Occipital lobe (tissue), 2 donors: Measurements from ENCODE around the gene RAB25. TPM values are rescaled to one million over a fixed set of nuclear protein-coding genes. Genes with fewer than 3 reads are reported as not detected.
A peak's percentile ranks its signal among the peaks of the same experiment; 100 is the strongest.

Experiments used
- DNase-seq: peaks from one replicate; lab custom pipeline; 2025; lab: John Stamatoyannopoulos, UW
- total RNA-seq: library from RNA; depleted of rRNA; stranded (reverse); fragments of >200 nt; gene quantifications from one replicate; pipeline ENCODE4 v1.2.3, GENCODE V29; 2014

Gene RAB25
- total RNA-seq, 1 donor from 2014 or later, result not detected

DNA sequence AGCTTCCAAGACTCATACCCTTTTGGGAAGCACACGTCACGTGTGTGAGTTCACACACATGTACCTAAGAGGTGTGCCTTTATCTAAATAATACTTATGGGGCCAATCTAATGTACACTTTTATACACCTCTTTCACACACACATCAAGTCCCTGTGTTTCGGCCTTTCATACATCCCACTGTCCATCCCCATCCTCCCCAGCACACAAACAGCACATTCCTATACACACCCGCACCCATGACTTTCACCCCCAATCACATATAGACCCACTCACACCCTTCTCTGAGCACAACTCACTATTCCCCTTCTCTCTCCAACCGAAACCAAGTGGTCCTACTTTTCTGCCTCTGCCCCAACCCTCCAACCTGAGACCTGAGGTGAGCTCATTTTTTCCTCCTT, 17.8 kb downstream of the RAB25 start:
- no peak for DNase-seq

- DNase-seq, result no peak
Measured at GRCh38 chr1:156079762-156080161, 18.8 kb downstream of the RAB25 start.

DNA sequence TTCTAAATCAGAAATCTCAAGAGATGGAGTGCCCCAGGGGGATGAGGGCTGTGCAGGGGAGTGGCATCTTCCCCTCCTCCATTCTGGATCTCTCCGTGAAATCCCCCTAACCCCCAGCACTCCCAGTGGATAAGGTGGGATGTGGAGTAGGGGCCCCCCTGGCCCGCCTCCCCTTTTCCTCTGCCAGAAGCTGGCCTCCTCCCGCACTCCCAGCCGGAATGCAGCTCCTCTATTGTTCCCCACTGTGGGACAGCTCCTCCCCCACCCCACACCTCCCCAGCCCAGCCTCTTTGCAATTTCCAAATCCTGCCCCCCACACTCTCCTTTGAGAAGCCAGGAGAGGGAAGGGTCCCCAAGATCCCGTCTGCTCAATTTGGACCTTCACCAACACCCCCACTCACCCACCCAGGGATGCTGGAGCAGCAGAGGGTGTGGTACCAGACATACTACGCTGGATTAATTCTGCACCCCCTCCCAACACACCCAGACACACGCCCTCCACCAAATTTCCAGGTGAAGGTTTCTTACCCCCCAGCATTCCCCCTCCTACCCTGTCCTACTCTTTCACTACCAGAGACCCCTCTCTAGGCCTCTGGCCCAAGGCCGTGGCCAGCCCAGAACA, 19.4 kb downstream of the RAB25 start:
- DNase-seq, result no peak

DNA sequence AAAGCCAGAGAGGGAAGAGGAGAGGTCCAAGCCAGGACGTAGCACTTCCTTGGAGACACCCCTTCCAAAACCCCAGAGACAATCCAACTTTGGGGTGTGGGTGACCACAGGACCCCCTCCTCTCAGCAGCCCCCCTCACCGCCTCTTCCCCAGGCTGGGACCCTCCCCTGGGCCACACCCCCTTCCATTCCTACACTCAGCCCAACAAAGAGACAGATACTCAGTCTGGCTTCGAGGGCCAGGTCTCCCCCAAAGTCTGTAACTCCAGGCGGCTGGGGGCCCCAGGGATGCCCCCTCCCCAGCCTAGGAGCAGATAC, 19.9 kb downstream of the RAB25 start:
- no peak for DNase-seq

GRCh38 chr1:156081180-156081916, 20.4 kb downstream of the RAB25 start:
- no peak for DNase-seq

GRCh38 chr1:156081917-156082308, 21.0 kb downstream of the RAB25 start:
- no peak for DNase-seq

DNA sequence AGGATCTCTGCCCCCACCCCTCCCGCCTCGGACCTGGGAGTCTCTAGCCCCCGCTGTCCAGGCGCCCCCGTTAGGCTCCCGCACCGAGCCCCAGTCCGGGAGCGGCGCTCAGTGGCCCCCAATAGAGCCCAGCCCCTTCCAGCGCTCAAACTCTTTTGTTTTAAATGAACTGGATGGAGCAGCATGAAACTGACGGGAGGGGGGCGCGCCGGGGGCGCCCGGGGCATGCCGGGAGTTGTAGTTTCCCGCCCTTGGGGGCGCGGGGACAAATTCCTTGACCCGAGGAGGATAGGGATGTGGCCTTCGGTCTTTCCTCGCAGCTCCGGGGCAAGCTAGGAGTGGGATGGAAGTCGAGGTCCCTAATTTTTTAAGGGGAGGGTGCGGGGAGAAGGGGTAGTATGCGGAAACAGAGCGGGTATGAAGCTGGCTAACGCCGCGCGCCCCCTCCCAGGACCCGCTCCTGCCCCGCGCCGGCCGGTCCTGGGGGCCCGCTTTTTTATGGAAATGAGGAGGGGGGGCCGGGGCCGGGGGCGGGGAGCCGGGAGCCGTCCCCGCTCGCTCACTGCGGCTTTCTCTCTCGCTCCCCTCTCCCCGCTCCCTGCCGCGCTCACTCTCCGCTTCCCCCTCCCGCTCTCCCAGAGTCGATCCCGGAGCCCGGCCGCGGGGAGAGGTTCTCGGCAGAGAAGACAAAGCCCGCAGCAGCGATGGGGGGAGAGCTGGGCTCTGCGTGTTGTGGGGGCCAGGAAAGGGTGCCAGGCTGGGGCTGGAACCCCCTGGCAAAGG, 21.5 kb downstream of the RAB25 start, which contains the start of gene MEX3A:
TSS of gene MEX3A (minus strand) at position 157 of the 783 bp plus-strand sequence. CDS start 467 bp downstream, outside the sequence.
- peak; percentile 56 for DNase-seq

GRCh38 chr1:156083800-156084790, 23.1 kb downstream of the RAB25 start:
- DNase-seq, result no peak

- no peak for DNase-seq
Measured at GRCh38 chr1:156086256-156086662, 25.3 kb downstream of the RAB25 start.

- no peak for DNase-seq
Measured at GRCh38 chr1:156089704-156090103, 28.7 kb downstream of the RAB25 start.

DNA sequence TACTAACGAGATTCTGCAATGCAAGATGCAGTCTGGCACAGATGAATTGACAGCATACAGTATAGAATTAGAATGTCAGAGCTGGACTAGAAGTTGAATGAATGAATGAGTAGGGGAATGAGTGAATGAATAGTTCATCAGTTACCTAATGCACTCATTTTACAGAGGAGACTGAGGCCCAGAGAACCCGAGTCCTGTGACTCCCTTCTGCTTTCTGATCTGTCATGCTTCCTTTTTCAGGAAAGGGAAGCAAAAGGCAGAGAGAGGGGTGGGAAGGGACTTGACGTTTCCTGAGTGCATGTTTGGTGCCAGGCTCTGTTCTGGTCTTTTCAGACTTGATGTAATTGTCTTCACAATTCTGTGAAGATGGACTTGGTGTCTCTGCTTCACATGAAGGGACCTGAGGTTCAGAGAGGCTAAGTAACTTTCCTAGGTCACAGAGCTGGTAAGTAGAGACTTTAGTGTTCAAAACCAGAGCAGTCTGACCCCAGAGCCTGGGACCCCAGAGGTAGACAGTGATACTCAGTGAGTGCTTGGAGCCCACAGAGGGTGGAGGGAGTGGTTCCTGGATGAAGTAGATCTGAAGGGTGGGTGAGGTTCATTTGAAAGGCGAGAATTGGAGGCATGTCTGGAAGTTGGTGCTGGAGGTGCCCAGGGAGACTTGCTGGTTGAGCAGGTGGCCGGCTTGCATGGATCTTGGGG, 29.3 kb downstream of the RAB25 start:
- no peak for DNase-seq

DNA sequence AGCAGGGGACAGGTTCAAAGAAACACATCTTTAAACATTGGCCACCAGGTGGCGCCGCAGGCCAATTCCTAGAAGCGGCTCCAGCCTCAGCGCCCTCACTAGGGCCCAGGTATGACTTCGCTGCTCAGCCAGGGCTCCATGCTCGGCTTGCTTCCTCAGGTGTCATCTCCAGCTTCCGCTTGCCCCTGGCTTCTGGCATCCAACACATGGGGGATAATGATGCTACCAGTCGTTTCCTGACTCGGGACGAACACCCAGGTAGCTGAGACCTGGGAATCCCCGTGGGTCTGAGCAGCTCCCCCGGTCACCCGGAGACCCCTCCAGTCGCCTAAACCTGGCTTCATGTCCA, 29.9 kb downstream of the RAB25 start:
- peak; percentile 73 for DNase-seq

DNA sequence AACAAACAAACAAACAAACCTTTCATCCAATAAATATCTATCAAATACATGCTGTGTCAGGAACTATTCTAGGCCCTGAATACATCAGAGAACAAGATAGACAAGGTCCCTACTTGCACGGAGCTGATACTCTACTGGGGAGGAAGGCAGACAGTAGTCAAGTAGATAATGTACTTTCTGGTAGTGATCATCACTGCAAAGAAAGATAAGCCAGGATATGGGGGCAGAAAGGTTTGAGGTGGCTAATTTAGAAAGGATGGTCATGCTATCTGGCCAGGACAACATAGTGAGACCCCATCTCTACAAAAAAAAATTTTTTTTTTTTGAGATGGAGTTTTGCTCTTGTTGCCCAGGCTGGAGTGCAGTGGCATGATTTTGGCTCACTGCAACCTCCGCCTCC, 30.6 kb downstream of the RAB25 start:
- DNase-seq, result no peak

DNA sequence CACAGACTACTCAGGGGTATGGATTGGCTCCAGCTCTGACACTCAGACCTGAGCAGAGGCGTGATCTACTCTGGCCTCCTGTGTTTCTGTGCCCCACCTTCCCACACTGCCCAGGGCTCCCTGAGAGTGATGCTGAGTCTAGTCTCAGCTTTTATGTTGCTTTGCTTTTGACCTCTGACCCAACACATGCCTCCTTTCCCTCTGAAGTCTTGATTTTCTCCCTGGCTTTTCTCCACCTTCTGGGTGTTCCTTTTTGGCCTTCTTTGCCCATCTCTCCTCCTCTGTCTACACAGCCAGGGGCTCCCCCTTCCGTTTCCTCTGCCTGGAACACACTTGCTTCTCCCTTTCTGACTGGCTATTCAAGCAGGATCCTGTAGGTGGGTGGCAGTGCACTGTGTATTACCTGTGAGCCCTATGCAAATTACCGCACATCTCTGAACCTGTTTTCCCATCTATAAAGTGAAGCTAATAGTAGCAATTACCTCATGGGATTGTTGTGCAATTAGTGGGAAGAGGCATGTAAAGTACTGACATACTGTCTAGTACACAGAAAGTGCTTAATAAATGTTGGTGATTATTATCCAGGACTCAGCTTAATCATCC, 35.0 kb downstream of the RAB25 start:
- DNase-seq, result no peak

DNA sequence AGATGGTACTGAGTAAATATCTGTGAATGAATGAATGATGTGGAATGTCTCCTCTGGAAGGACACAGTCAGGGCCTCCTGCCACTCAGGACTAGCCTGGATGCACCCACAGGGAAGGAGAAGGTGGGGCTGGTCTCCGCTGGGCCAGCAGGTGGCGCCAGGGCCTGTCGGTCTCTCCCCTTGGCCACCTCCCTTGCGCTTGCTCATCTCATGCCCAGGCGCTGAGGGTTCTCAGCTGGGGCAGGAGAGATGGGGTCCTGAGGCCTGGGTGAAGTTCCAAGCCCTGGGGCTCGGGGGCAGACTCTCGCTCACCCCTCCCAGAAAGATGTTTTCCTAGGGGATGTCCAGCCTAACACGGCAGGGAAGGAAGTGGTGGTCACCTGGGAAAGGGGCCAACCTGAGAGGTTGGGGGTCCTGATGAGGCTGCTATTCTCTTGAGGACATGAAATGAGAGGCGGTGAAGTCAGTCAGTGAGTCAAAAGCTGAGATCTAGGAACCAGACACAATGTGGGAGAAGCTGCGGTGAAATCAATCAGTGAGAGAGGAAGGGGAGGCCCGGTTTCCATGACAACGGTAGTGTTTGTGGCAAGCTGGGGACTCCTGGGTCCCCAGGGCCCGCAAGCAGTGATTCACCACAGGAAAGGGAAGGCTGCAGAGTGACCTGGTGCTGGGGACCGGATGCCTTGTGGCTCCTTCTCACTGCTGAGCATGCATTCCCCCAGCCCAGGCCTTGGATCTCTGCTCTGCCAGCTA, 35.9 kb downstream of the RAB25 start:
- peak; percentile 51 for DNase-seq

DNA sequence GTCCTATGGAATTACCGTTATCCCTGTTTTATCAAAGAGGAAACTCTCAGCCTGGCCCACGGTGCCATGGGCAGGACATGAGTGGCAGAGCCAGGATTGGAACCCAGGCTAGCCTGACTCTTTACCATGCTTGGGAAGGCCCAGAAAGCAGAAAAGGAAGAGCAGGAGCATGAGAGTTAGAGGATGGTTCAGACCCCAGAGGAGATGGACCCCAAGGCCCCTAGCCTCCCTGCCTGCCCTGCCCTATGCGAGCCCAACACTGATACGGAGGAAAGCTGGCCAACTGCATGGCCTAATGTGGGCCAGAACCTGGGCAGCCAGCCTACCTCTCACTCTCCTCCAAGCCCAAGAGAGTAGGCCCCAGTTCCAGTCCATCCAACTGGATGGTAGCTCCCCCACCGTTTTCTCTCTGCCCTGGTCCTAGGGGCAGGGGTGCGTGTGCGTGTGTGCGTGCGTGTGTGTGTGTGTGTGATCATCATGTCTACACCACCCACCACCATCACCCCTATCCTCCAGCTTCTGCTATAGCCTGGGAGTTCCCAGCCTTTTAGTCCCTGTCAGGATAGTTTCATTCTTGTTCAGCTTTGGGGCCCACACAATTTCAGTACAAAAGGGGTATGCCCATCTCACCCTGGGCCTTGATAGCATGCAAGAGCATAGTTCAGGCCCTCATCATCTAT, 36.7 kb downstream of the RAB25 start:
- no peak for DNase-seq

- DNase-seq, result no peak
Measured at GRCh38 chr1:156098784-156099183, 37.8 kb downstream of the RAB25 start.

GRCh38 chr1:156099282-156099681, 38.3 kb downstream of the RAB25 start:
- DNase-seq, result no peak
